Mesenchymal stem cell (in vitro differentiated cells and primary cell): Measurements from ENCODE around the gene TM9SF2. TPM values are rescaled to one million over a fixed set of nuclear protein-coding genes. Genes with fewer than 3 reads are reported as not detected.
A peak's percentile ranks its signal among the peaks of the same experiment; 100 is the strongest.
"Not testable (repeated sequence)": the region's sequence is repeated elsewhere in the genome, so short reads cannot be mapped to it uniquely, and the experiment has no call there.

Experiments used
- DNase-seq: peaks from one replicate; pipeline ENCODE4 v3.0.0-alpha.2; 2013
- H2AFZ ChIP-seq: one replicate; pipeline ENCODE4 v1.6.1; 2013; ENCODE audit warnings: low read depth, mild to moderate bottlenecking, control low read depth, inconsistent platforms, low read length, moderate library complexity
- H2AK5ac ChIP-seq: 2 replicates; pipeline ENCODE4 v1.6.1; 2013; ENCODE audit warnings: low read length, moderate library complexity, mild to moderate bottlenecking, inconsistent platforms; ENCODE audit not compliant: severe bottlenecking
- H2BK120ac ChIP-seq: one replicate; pipeline ENCODE4 v1.6.1; 2013; ENCODE audit warnings: low read depth, mild to moderate bottlenecking, inconsistent platforms, low read length, moderate library complexity
- H2BK12ac ChIP-seq, 2 experiments: one replicate each; pipeline ENCODE4 v1.6.1; 2013; ENCODE audit warnings: inconsistent platforms in 2 of 2, low read length in 2 of 2, mild to moderate bottlenecking in 2 of 2, moderate library complexity in 2 of 2, control low read depth in 1 of 2
- H2BK15ac ChIP-seq: one replicate; pipeline ENCODE4 v1.6.1; 2013; ENCODE audit warnings: mild to moderate bottlenecking, low read depth, inconsistent platforms; ENCODE audit not compliant: poor library complexity, severe bottlenecking
- H2BK5ac ChIP-seq: 2 replicates; pipeline ENCODE4 v1.6.1; 2013; ENCODE audit warnings: low read depth, mild to moderate bottlenecking, low read length, control low read depth, inconsistent platforms; ENCODE audit not compliant: poor library complexity, severe bottlenecking
- H3K14ac ChIP-seq, 2 experiments: one replicate each; pipeline ENCODE4 v1.6.1; 2013; ENCODE audit warnings: inconsistent platforms in 2 of 2, low read length in 2 of 2, control low read depth in 1 of 2, mild to moderate bottlenecking in 1 of 2, moderate library complexity in 1 of 2
- H3K18ac ChIP-seq, 2 experiments: one replicate each; pipeline ENCODE4 v1.6.1; 2013; ENCODE audit warnings: inconsistent platforms in 2 of 2, low read length in 2 of 2, control low read depth in 1 of 2, low read depth in 1 of 2, mild to moderate bottlenecking in 1 of 2
- H3K23ac ChIP-seq, 2 experiments: one replicate each; pipeline ENCODE4 v1.6.1; 2013; ENCODE audit warnings: inconsistent platforms in 2 of 2, low read length in 2 of 2, mild to moderate bottlenecking in 2 of 2, moderate library complexity in 2 of 2, control low read depth in 1 of 2
- H3K27ac ChIP-seq: 2 replicates; pipeline ENCODE4 v1.5.1; 2013; ENCODE audit warnings: mild to moderate bottlenecking, moderate library complexity, low read length, control low read depth, inconsistent platforms; ENCODE audit not compliant: poor library complexity, severe bottlenecking
- H3K27me3 ChIP-seq, 2 experiments: 2 replicates each; pipeline versions ENCODE4 v1.6.1 to v1.7.0; 2013; ENCODE audit warnings: low read length in 2 of 2, mild to moderate bottlenecking in 2 of 2, moderate library complexity in 2 of 2, control low read depth in 1 of 2, inconsistent platforms in 1 of 2; ENCODE audit not compliant: control insufficient read depth in 1 of 2, insufficient read depth in 1 of 2
- H3K36me3 ChIP-seq, 2 experiments: 2 replicates each; pipeline versions ENCODE4 v1.6.1 to v1.7.0; 2013; ENCODE audit warnings: low read length in 2 of 2, control low read depth in 1 of 2, inconsistent platforms in 1 of 2, low read depth in 1 of 2, mild to moderate bottlenecking in 1 of 2; ENCODE audit not compliant: insufficient read depth in 2 of 2, control insufficient read depth in 1 of 2
- H3K4ac ChIP-seq, 2 experiments: one replicate each; pipeline ENCODE4 v1.6.1; 2013; ENCODE audit warnings: inconsistent platforms in 2 of 2, low read length in 2 of 2, mild to moderate bottlenecking in 2 of 2, moderate library complexity in 2 of 2, control low read depth in 1 of 2, low read depth in 1 of 2
- H3K4me1 ChIP-seq: 2 replicates; pipeline ENCODE4 v1.6.1; 2013; ENCODE audit warnings: low read depth, low read length, control low read depth; ENCODE audit not compliant: control insufficient read depth, insufficient read depth
- H3K4me2 ChIP-seq: 2 replicates; pipeline ENCODE4 v1.6.1; 2013; ENCODE audit warnings: low read length, mild to moderate bottlenecking, inconsistent platforms; ENCODE audit not compliant: poor library complexity, severe bottlenecking
- H3K4me3 ChIP-seq, 2 experiments: 2 replicates each; pipeline versions ENCODE4 v1.5.1 to v1.7.0; 2013; ENCODE audit warnings: low read length in 2 of 2, mild to moderate bottlenecking in 2 of 2, control low read depth in 1 of 2, low read depth in 1 of 2; ENCODE audit not compliant: insufficient read depth in 1 of 2
- H3K79me1 ChIP-seq: replicated peaks from 2 replicates; pipeline ENCODE4 v1.6.1; 2013; ENCODE audit warnings: mild to moderate bottlenecking, control low read depth, low read length, inconsistent platforms; ENCODE audit not compliant: poor library complexity, severe bottlenecking
- H3K9ac ChIP-seq: 2 replicates; pipeline ENCODE4 v1.7.0; 2013; ENCODE audit warnings: mild to moderate bottlenecking, low read length, moderate library complexity
- H3K9me3 ChIP-seq: 2 replicates; pipeline ENCODE4 v1.7.0; 2013; ENCODE audit warnings: mild to moderate bottlenecking, low read length; ENCODE audit not compliant: control insufficient read depth
- H4K8ac ChIP-seq: one replicate; pipeline ENCODE4 v1.6.1; 2013; ENCODE audit warnings: inconsistent platforms, mild to moderate bottlenecking, low read length, moderate library complexity
- H4K91ac ChIP-seq: one replicate; pipeline ENCODE4 v1.6.1; 2013; ENCODE audit warnings: mild to moderate bottlenecking, low read length, inconsistent platforms
- WGBS: methylation state at CpG from one replicate; pipeline ENCODE4 v1.1.7; 2013; ENCODE audit warnings: mixed read lengths; 5-methylcytosine and 5-hydroxymethylcytosine counted together
- polyA plus RNA-seq, 2 experiments: library from polyadenylated mRNA; stranded (reverse); fragments of 200-250 nt; gene quantifications; one replicate each; pipeline ENCODE4 v1.2.3, GENCODE V29; 2013

TM9SF2 gene
- 104 TPM for polyA plus RNA-seq (2013, experiment 1 of 2)
- polyA plus RNA-seq (2013, experiment 2 of 2), result 109 TPM

GRCh38 chr13:99501184-99501847 is at the start of gene TM9SF2:
TM9SF2 (plus strand) TSS chr13:99501472; CDS start chr13:99501607, 135 bp downstream.
- H3K27ac ChIP-seq, result peak within 1 kb of the TSS; percentile 65
- no peak within 1 kb of the TSS for H2BK5ac ChIP-seq
- peak within 1 kb of the TSS; percentile 76 for H2AFZ ChIP-seq
- H4K8ac ChIP-seq, result peak within 1 kb of the TSS; percentile 51
- peaks cover 5% of the 10 kb centered on the region for H3K4me1 ChIP-seq
- peak within 1 kb of the TSS; percentile 5 for H4K91ac ChIP-seq
- DNase-seq, result peak; percentile 97
- peak within 1 kb of the TSS; percentile 27 to 67 for H3K4ac ChIP-seq
- peak within 1 kb of the TSS in 1 of 2 experiments; percentile 89 for H3K23ac ChIP-seq
- peaks cover 5% of the 10 kb centered on the region for H3K79me1 ChIP-seq
- peak within 1 kb of the TSS; percentile 93 for H3K4me2 ChIP-seq
- under 1% methylated on average over 52 of the region's 55 CpGs for WGBS
- H3K18ac ChIP-seq, result peak within 1 kb of the TSS; percentile 37 to 96
- H2BK120ac ChIP-seq, result no peak within 1 kb of the TSS
- no peaks in the 10 kb centered on the region for H3K27me3 ChIP-seq
- peak within 1 kb of the TSS in 1 of 2 experiments; percentile 61 for H2BK12ac ChIP-seq
- H2AK5ac ChIP-seq, result no peak within 1 kb of the TSS
- peak within 1 kb of the TSS; percentile 78 to 86 for H3K4me3 ChIP-seq
- H3K14ac ChIP-seq, result peak within 1 kb of the TSS in 1 of 2 experiments; percentile 23
- no peak within 1 kb of the TSS for H2BK15ac ChIP-seq
- no peaks in the 10 kb centered on the region for H3K36me3 ChIP-seq
- no peaks in the 10 kb centered on the region for H3K9me3 ChIP-seq
- H3K9ac ChIP-seq, result peak within 1 kb of the TSS; percentile 95

- H3K9ac ChIP-seq, result no peak overlapping the region
- no peak overlapping the region for H2AFZ ChIP-seq
- no peak overlapping the region for H2BK12ac ChIP-seq
- no peaks in the 10 kb centered on the region for H3K36me3 ChIP-seq
- no peak overlapping the region for H4K8ac ChIP-seq
- no peak overlapping the region for H3K4me2 ChIP-seq
- no peak for DNase-seq
- H2BK120ac ChIP-seq, result no peak overlapping the region
- H3K4me3 ChIP-seq, result no peak overlapping the region
- H4K91ac ChIP-seq, result no peak overlapping the region
- H3K18ac ChIP-seq, result no peak overlapping the region
- H3K9me3 ChIP-seq, result peaks cover 4% of the 10 kb centered on the region
- H3K23ac ChIP-seq, result no peak overlapping the region
- H2AK5ac ChIP-seq, result no peak overlapping the region
- H3K27me3 ChIP-seq, result peaks cover 3 to 6% of the 10 kb centered on the region in 2 experiments
- H2BK5ac ChIP-seq, result no peak overlapping the region
- 84% methylated on average over 9 of the region's 9 CpGs for WGBS
- peaks cover 2% of the 10 kb centered on the region for H3K4me1 ChIP-seq
- H2BK15ac ChIP-seq, result no peak overlapping the region
- H3K79me1 ChIP-seq, result no peaks in the 10 kb centered on the region
- H3K4ac ChIP-seq, result no peak overlapping the region
- H3K14ac ChIP-seq, result no peak overlapping the region
- H3K27ac ChIP-seq, result no peak overlapping the region
Measured at GRCh38 chr13:99454518-99455183, 46.6 kb upstream of the TM9SF2 start.

- H2BK5ac ChIP-seq, result no peak overlapping the region
- H3K27ac ChIP-seq, result no peak overlapping the region
- H2BK12ac ChIP-seq, result no peak overlapping the region
- no peak overlapping the region for H3K4ac ChIP-seq
- no peaks in the 10 kb centered on the region for H3K27me3 ChIP-seq
- H4K8ac ChIP-seq, result no peak overlapping the region
- H3K79me1 ChIP-seq, result no peaks in the 10 kb centered on the region
- no peak overlapping the region for H2AFZ ChIP-seq
- no peak overlapping the region for H3K4me3 ChIP-seq
- H3K4me2 ChIP-seq, result no peak overlapping the region
- H2BK15ac ChIP-seq, result no peak overlapping the region
- H3K9ac ChIP-seq, result no peak overlapping the region
- H4K91ac ChIP-seq, result no peak overlapping the region
- H3K23ac ChIP-seq, result no peak overlapping the region
- no peak overlapping the region for H2BK120ac ChIP-seq
- no peaks in the 10 kb centered on the region for H3K4me1 ChIP-seq
- no peak overlapping the region for H3K18ac ChIP-seq
- no peak overlapping the region for H3K14ac ChIP-seq
- 86% methylated on average over 7 of the region's 10 CpGs for WGBS
- no peaks in the 10 kb centered on the region for H3K36me3 ChIP-seq
- H3K9me3 ChIP-seq, result peaks cover 4% of the 10 kb centered on the region
- DNase-seq, result no peak
- no peak overlapping the region for H2AK5ac ChIP-seq
Measured at GRCh38 chr13:99459099-99459850, 42.0 kb upstream of the TM9SF2 start.

GRCh38 chr13:99460802-99461201 is 40.5 kb upstream of the TM9SF2 start:
- not testable (repeated sequence) for H3K4ac ChIP-seq, H4K91ac ChIP-seq, H3K79me1 ChIP-seq, H3K27ac ChIP-seq, H3K18ac ChIP-seq, H3K36me3 ChIP-seq, H3K4me1 ChIP-seq, H2BK120ac ChIP-seq, H3K23ac ChIP-seq, H4K8ac ChIP-seq, H3K4me2 ChIP-seq, H2BK12ac ChIP-seq, H3K27me3 ChIP-seq, DNase-seq, H3K9me3 ChIP-seq, H3K14ac ChIP-seq, H3K9ac ChIP-seq, H2BK5ac ChIP-seq, H2BK15ac ChIP-seq, H3K4me3 ChIP-seq, H2AFZ ChIP-seq, H2AK5ac ChIP-seq
- 72% methylated on average over 3 of the region's 4 CpGs for WGBS
